Transverse colon (tissue), 4 donors: ENCODE measurements around the gene FAM9A. TPM values are rescaled to one million over a fixed set of nuclear protein-coding genes. Genes with fewer than 3 reads are reported as not detected.

Experiments used
- DNase-seq: peaks from one replicate; pipeline ENCODE4 v3.0.0-alpha.2; 2019
- H3K27ac ChIP-seq, 4 donors: fragments of 200-600 bp; sonication (generic); 2 replicates each; pipeline ENCODE4 v1.5.1; 2016 to 2018; ENCODE audit warnings: inconsistent platforms in 4 of 4
- H3K27me3 ChIP-seq: fragments of 200-600 bp; sonication (generic); 2 replicates; pipeline ENCODE4 v1.5.1; 2017; ENCODE audit warnings: inconsistent platforms
- H3K36me3 ChIP-seq, 4 donors: fragments of 200-600 bp; sonication (generic); 2 replicates each; pipeline ENCODE4 v1.5.1; 2017 to 2019; ENCODE audit warnings: inconsistent platforms in 4 of 4
- H3K4me1 ChIP-seq, 4 donors: fragments of 200-600 bp; sonication (generic); 2 replicates each; pipeline ENCODE4 v1.5.1; 2017 to 2020; ENCODE audit warnings: inconsistent platforms in 4 of 4
- H3K4me3 ChIP-seq, 4 donors: fragments of 200-600 bp; sonication (generic); 1 replicate in 1 of 4; 2 replicates in 3 of 4; pipeline versions ENCODE4 v1.5.1 to v1.6.1; 2017 to 2019; ENCODE audit warnings: inconsistent platforms in 4 of 4
- H3K9me3 ChIP-seq, 2 donors: fragments of 200-600 bp; sonication (generic); 2 replicates each; pipeline ENCODE4 v1.5.1; 2017 to 2019; ENCODE audit warnings: inconsistent platforms in 2 of 2
- CTCF ChIP-seq, 5 experiments: fragments of 200-600 bp in 3 of 5; fragments of 450-650 bp in 2 of 5; sonication (generic) in 3 of 5; IDR thresholded peaks; 1 replicate in 2 of 5; 2 replicates in 3 of 5; pipeline ENCODE4 v1.5.1; 2016 to 2017; ENCODE audit warnings: antibody characterized with exemption in 5 of 5, inconsistent platforms in 3 of 5, mild to moderate bottlenecking in 2 of 5, moderate library complexity in 1 of 5
- EP300 ChIP-seq: sonication (generic); formaldehyde crosslinking; IDR thresholded peaks from one replicate; pipeline ENCODE4 v1.6.1; 2017; ENCODE audit warnings: antibody characterized with exemption, low read depth
- POLR2A ChIP-seq: fragments of 450-650 bp; IDR thresholded peaks from one replicate; pipeline ENCODE4 v1.6.1; 2016; ENCODE audit warnings: antibody characterized with exemption, mild to moderate bottlenecking, moderate library complexity
- POLR2AphosphoS5 ChIP-seq, 3 donors: sonication (generic); formaldehyde crosslinking; IDR thresholded peaks; one replicate each; pipeline ENCODE4 v1.6.1; 2016; ENCODE audit warnings: antibody characterized with exemption in 3 of 3
- WGBS, 2 donors: methylation state at CpG; one replicate each; pipeline ENCODE4 v1.1.5; 2018; ENCODE audit warnings: low coverage in 1 of 2; 5-methylcytosine and 5-hydroxymethylcytosine counted together
- in situ Hi-C, 4 donors: fragments of 200-750 bp; cut with MboI; loops; one replicate each; pipeline versions ENCODE4 v1.15.0 to v1.15.1; 2017; ENCODE audit warnings: low sequenced_read_pairs in 3 of 4, low pct_ligation_motif_present in 1 of 4, low pct_unique_long_range_greater_than_20kb in 1 of 4
- intact Hi-C: fragments of 100-400 bp; cut with DNase I; formaldehyde crosslinking; loops from one replicate; pipeline ENCODE4 v1.15.1; 2023; ENCODE audit warnings: low total_unique reads
- total RNA-seq, 4 donors: library from RNA; depleted of rRNA; stranded (reverse); fragments of >200 nt; gene quantifications; one replicate each; pipeline ENCODE4 v1.1.0, GENCODE V29; 2016

FAM9A gene
- total RNA-seq, 4 donors from 2014 or later: not detected

GRCh38 chrX:8741981-8742380 lies 59.2 kb downstream of the FAM9A start:
- no peak for DNase-seq
- Histone ChIP-seq H3K27ac (no peak overlapping the region), H3K4me3 (no peak overlapping the region), H3K9me3 (no peaks in the 10 kb centered on the region), H3K27me3 (no peaks in the 10 kb centered on the region), H3K36me3 (no peaks in the 10 kb centered on the region), H3K4me1 (no peaks in the 10 kb centered on the region)
- no peak for TF ChIP-seq POLR2AphosphoS5 (IDR thresholded peaks at IDR 0.05)
- no peak for TF ChIP-seq CTCF (IDR thresholded peaks at IDR 0.05)
- TF ChIP-seq EP300: no peak
- TF ChIP-seq POLR2A: no peak
- 40 to 86% methylated on average over 1 to 10 of the region's 10 CpGs for WGBS, 2 donors
- in situ Hi-C loops: loop anchor here in 3 of 4 donors (25.0 kb wide), 1 partner anchor 755 kb away; no protein-coding TSS in a partner anchor
- intact Hi-C loops: no loop called here

Other genes starting within 250 kb of the FAM9A start
- under 1 TPM in 2 of 4 donors, not detected in 2; 0.14 to 0.16 TPM for gene ANOS1, start 69.2 kb downstream of the FAM9A start, total RNA-seq
- gene FAM9B, start 232.7 kb upstream of the FAM9A start, total RNA-seq: not detected